ENCODE results near the gene EXT2. TPM values are rescaled to one million over a fixed set of nuclear protein-coding genes. Genes with fewer than 3 reads are reported as not detected.

Gene EXT2
- total and polyA plus RNA-seq, 2 donors, result 19.3 to 20.2 TPM

- no peak for DNase-seq (ENCODE audit: low read depth in 6 of 9, low spot score in 9 of 9)
- no peaks in the 10 kb centered on the region for H3K36me3 ChIP-seq (ENCODE audit: control insufficient read depth in 2 of 2, insufficient read depth in 2 of 2, low read length in 1 of 2)
- no peak overlapping the region for H3K27ac ChIP-seq (ENCODE audit: low read depth in 1 of 2, low read length in 1 of 2)
- 98% methylated on average over 4 of the region's 4 CpGs for WGBS
- no peaks in the 10 kb centered on the region for H3K9me3 ChIP-seq (ENCODE audit: control insufficient read depth in 2 of 2, insufficient read depth in 1 of 2, low read length in 1 of 2)
- H3K4me1 ChIP-seq (ENCODE audit: control insufficient read depth in 2 of 2, insufficient read depth in 2 of 2, low read length in 2 of 2), result no peaks in the 10 kb centered on the region
- H3K27me3 ChIP-seq (ENCODE audit: control insufficient read depth in 2 of 2, insufficient read depth in 1 of 2, low read length in 1 of 2), result no peaks in the 10 kb centered on the region
- no peak overlapping the region for H3K4me3 ChIP-seq (ENCODE audit: low read length in 2 of 2)
Observed at GRCh38 chr11:44191322-44192016, 96.0 kb downstream of the EXT2 start.

GRCh38 chr11:44192017-44192385 lies 96.5 kb downstream of the EXT2 start:
- H3K27ac ChIP-seq (ENCODE audit: low read depth in 1 of 2, low read length in 1 of 2), result no peak overlapping the region
- H3K9me3 ChIP-seq (ENCODE audit: control insufficient read depth in 2 of 2, insufficient read depth in 1 of 2, low read length in 1 of 2), result no peaks in the 10 kb centered on the region
- DNase-seq (ENCODE audit: low read depth in 6 of 9, low spot score in 9 of 9), result no peak
- H3K4me1 ChIP-seq (ENCODE audit: control insufficient read depth in 2 of 2, insufficient read depth in 2 of 2, low read length in 2 of 2), result no peaks in the 10 kb centered on the region
- no peaks in the 10 kb centered on the region for H3K36me3 ChIP-seq (ENCODE audit: control insufficient read depth in 2 of 2, insufficient read depth in 2 of 2, low read length in 1 of 2)
- H3K27me3 ChIP-seq (ENCODE audit: control insufficient read depth in 2 of 2, insufficient read depth in 1 of 2, low read length in 1 of 2), result no peaks in the 10 kb centered on the region
- WGBS, result over 99% methylated on average over 2 of the region's 2 CpGs
- no peak overlapping the region for H3K4me3 ChIP-seq (ENCODE audit: low read length in 2 of 2)

- H3K36me3 ChIP-seq (ENCODE audit: control insufficient read depth in 2 of 2, insufficient read depth in 2 of 2, low read length in 1 of 2), result no peaks in the 10 kb centered on the region
- no peaks in the 10 kb centered on the region for H3K4me1 ChIP-seq (ENCODE audit: control insufficient read depth in 2 of 2, insufficient read depth in 2 of 2, low read length in 2 of 2)
- WGBS, result 94% methylated on average over 4 of the region's 4 CpGs
- H3K27me3 ChIP-seq (ENCODE audit: control insufficient read depth in 2 of 2, insufficient read depth in 1 of 2, low read length in 1 of 2), result no peaks in the 10 kb centered on the region
- no peak overlapping the region for H3K27ac ChIP-seq (ENCODE audit: low read depth in 1 of 2, low read length in 1 of 2)
- no peak for DNase-seq (ENCODE audit: low read depth in 6 of 9, low spot score in 9 of 9)
- no peak overlapping the region for H3K4me3 ChIP-seq (ENCODE audit: low read length in 2 of 2)
- H3K9me3 ChIP-seq (ENCODE audit: control insufficient read depth in 2 of 2, insufficient read depth in 1 of 2, low read length in 1 of 2), result no peaks in the 10 kb centered on the region
Observed at GRCh38 chr11:44192462-44193100, 97.1 kb downstream of the EXT2 start.

- 96% methylated on average over 5 of the region's 5 CpGs for WGBS
- Histone ChIP-seq H3K4me3 (ENCODE audit: low read length in 2 of 2) (no peak overlapping the region), H3K36me3 (ENCODE audit: control insufficient read depth in 2 of 2, insufficient read depth in 2 of 2, low read length in 1 of 2) (no peaks in the 10 kb centered on the region), H3K27me3 (ENCODE audit: control insufficient read depth in 2 of 2, insufficient read depth in 1 of 2, low read length in 1 of 2) (no peaks in the 10 kb centered on the region), H3K9me3 (ENCODE audit: control insufficient read depth in 2 of 2, insufficient read depth in 1 of 2, low read length in 1 of 2) (no peaks in the 10 kb centered on the region), H3K4me1 (ENCODE audit: control insufficient read depth in 2 of 2, insufficient read depth in 2 of 2, low read length in 2 of 2) (no peaks in the 10 kb centered on the region), H3K27ac (ENCODE audit: low read depth in 1 of 2, low read length in 1 of 2) (no peak overlapping the region)
- DNase-seq (ENCODE audit: low read depth in 6 of 9, low spot score in 9 of 9), result no peak
Observed at GRCh38 chr11:44193856-44194255, 98.4 kb downstream of the EXT2 start.

GRCh38 chr11:44198146-44198724 lies 102.8 kb downstream of the EXT2 start:
- 98% methylated on average over 2 of the region's 2 CpGs for WGBS
- no peak for DNase-seq (ENCODE audit: low read depth in 6 of 9, low spot score in 9 of 9)
- Histone ChIP-seq H3K4me1 (ENCODE audit: control insufficient read depth in 2 of 2, insufficient read depth in 2 of 2, low read length in 2 of 2) (no peaks in the 10 kb centered on the region), H3K4me3 (ENCODE audit: low read length in 2 of 2) (no peak overlapping the region), H3K36me3 (ENCODE audit: control insufficient read depth in 2 of 2, insufficient read depth in 2 of 2, low read length in 1 of 2) (no peaks in the 10 kb centered on the region), H3K27me3 (ENCODE audit: control insufficient read depth in 2 of 2, insufficient read depth in 1 of 2, low read length in 1 of 2) (no peaks in the 10 kb centered on the region), H3K27ac (ENCODE audit: low read depth in 1 of 2, low read length in 1 of 2) (no peak overlapping the region), H3K9me3 (ENCODE audit: control insufficient read depth in 2 of 2, insufficient read depth in 1 of 2, low read length in 1 of 2) (no peaks in the 10 kb centered on the region)

- Histone ChIP-seq H3K27me3 (ENCODE audit: control insufficient read depth in 2 of 2, insufficient read depth in 1 of 2, low read length in 1 of 2) (no peaks in the 10 kb centered on the region), H3K36me3 (ENCODE audit: control insufficient read depth in 2 of 2, insufficient read depth in 2 of 2, low read length in 1 of 2) (no peaks in the 10 kb centered on the region), H3K9me3 (ENCODE audit: control insufficient read depth in 2 of 2, insufficient read depth in 1 of 2, low read length in 1 of 2) (no peaks in the 10 kb centered on the region), H3K4me1 (ENCODE audit: control insufficient read depth in 2 of 2, insufficient read depth in 2 of 2, low read length in 2 of 2) (no peaks in the 10 kb centered on the region), H3K4me3 (ENCODE audit: low read length in 2 of 2) (no peak overlapping the region), H3K27ac (ENCODE audit: low read depth in 1 of 2, low read length in 1 of 2) (no peak overlapping the region)
- no peak for DNase-seq (ENCODE audit: low read depth in 6 of 9, low spot score in 9 of 9)
- 100% methylated on average over 1 of the region's 1 CpG for WGBS
Observed at GRCh38 chr11:44199298-44199697, 103.8 kb downstream of the EXT2 start.

- Histone ChIP-seq H3K27me3 (ENCODE audit: control insufficient read depth in 2 of 2, insufficient read depth in 1 of 2, low read length in 1 of 2) (no peaks in the 10 kb centered on the region), H3K4me3 (ENCODE audit: low read length in 2 of 2) (no peak overlapping the region), H3K9me3 (ENCODE audit: control insufficient read depth in 2 of 2, insufficient read depth in 1 of 2, low read length in 1 of 2) (no peaks in the 10 kb centered on the region), H3K4me1 (ENCODE audit: control insufficient read depth in 2 of 2, insufficient read depth in 2 of 2, low read length in 2 of 2) (no peaks in the 10 kb centered on the region), H3K36me3 (ENCODE audit: control insufficient read depth in 2 of 2, insufficient read depth in 2 of 2, low read length in 1 of 2) (no peaks in the 10 kb centered on the region), H3K27ac (ENCODE audit: low read depth in 1 of 2, low read length in 1 of 2) (no peak overlapping the region)
- no peak for DNase-seq (ENCODE audit: low read depth in 6 of 9, low spot score in 9 of 9)
- WGBS, result 98% methylated on average over 4 of the region's 4 CpGs
Observed at GRCh38 chr11:44199816-44200215, 104.3 kb downstream of the EXT2 start.

- no peaks in the 10 kb centered on the region for H3K9me3 ChIP-seq (ENCODE audit: control insufficient read depth in 2 of 2, insufficient read depth in 1 of 2, low read length in 1 of 2)
- DNase-seq (ENCODE audit: low read depth in 6 of 9, low spot score in 9 of 9), result no peak
- no peaks in the 10 kb centered on the region for H3K4me1 ChIP-seq (ENCODE audit: control insufficient read depth in 2 of 2, insufficient read depth in 2 of 2, low read length in 2 of 2)
- WGBS, result 99% methylated on average over 3 of the region's 3 CpGs
- no peaks in the 10 kb centered on the region for H3K36me3 ChIP-seq (ENCODE audit: control insufficient read depth in 2 of 2, insufficient read depth in 2 of 2, low read length in 1 of 2)
- H3K27ac ChIP-seq (ENCODE audit: low read depth in 1 of 2, low read length in 1 of 2), result no peak overlapping the region
- H3K27me3 ChIP-seq (ENCODE audit: control insufficient read depth in 2 of 2, insufficient read depth in 1 of 2, low read length in 1 of 2), result no peaks in the 10 kb centered on the region
- no peak overlapping the region for H3K4me3 ChIP-seq (ENCODE audit: low read length in 2 of 2)
Observed at GRCh38 chr11:44203270-44204043, 108.0 kb downstream of the EXT2 start.

GRCh38 chr11:44205352-44205751 lies 109.9 kb downstream of the EXT2 start:
- Histone ChIP-seq H3K36me3 (ENCODE audit: control insufficient read depth in 2 of 2, insufficient read depth in 2 of 2, low read length in 1 of 2) (no peaks in the 10 kb centered on the region), H3K9me3 (ENCODE audit: control insufficient read depth in 2 of 2, insufficient read depth in 1 of 2, low read length in 1 of 2) (no peaks in the 10 kb centered on the region)

More at GRCh38 chr11:44205352-44205751, 109.9 kb downstream of the EXT2 start:
- 95% methylated on average over 3 of the region's 3 CpGs for WGBS
- Histone ChIP-seq H3K27me3 (ENCODE audit: control insufficient read depth in 2 of 2, insufficient read depth in 1 of 2, low read length in 1 of 2) (no peaks in the 10 kb centered on the region), H3K4me1 (ENCODE audit: control insufficient read depth in 2 of 2, insufficient read depth in 2 of 2, low read length in 2 of 2) (no peaks in the 10 kb centered on the region), H3K27ac (ENCODE audit: low read depth in 1 of 2, low read length in 1 of 2) (no peak overlapping the region), H3K4me3 (ENCODE audit: low read length in 2 of 2) (no peak overlapping the region)
- DNase-seq (ENCODE audit: low read depth in 6 of 9, low spot score in 9 of 9), result no peak

All from thymus (tissue), 11 donors.